CD14-positive monocyte (primary cell): ENCODE results near the gene PTGER4. TPM values are rescaled to one million over a fixed set of nuclear protein-coding genes. Genes with fewer than 3 reads are reported as not detected.
A peak's percentile ranks its signal among the peaks of the same experiment; 100 is the strongest.
"Not testable (repeated sequence)": the region's sequence is repeated elsewhere in the genome, so short reads cannot be mapped to it uniquely, and the experiment has no call there.

Experiments
- DNase-seq, 3 donors: peaks; one replicate each; pipeline ENCODE4 v3.0.0-alpha.2; 2011 to 2022
- H2AFZ ChIP-seq: 2 replicates; pipeline ENCODE4 v1.6.0; 2012; ENCODE audit warnings: mild to moderate bottlenecking, low read depth, low read length, inconsistent platforms; ENCODE audit not compliant: insufficient read depth, poor library complexity, severe bottlenecking
- H3K27ac ChIP-seq, 2 donors: 1 replicate in 1 of 2; 2 replicates in 1 of 2; pipeline ENCODE4 v1.5.1; 2012 to 2013; ENCODE audit warnings: low read length in 2 of 2, control low read depth in 1 of 2, inconsistent platforms in 1 of 2, low read depth in 1 of 2, mild to moderate bottlenecking in 1 of 2
- H3K27me3 ChIP-seq, 2 donors: one replicate each; pipeline versions ENCODE4 v1.6.0 to v1.6.1; 2011 to 2013; ENCODE audit warnings: low read length in 2 of 2; ENCODE audit not compliant: control insufficient read depth in 2 of 2, insufficient read depth in 2 of 2
- H3K36me3 ChIP-seq, 2 donors: replicated peaks in 1 of 2; 1 replicate in 1 of 2; 2 replicates in 1 of 2; pipeline versions ENCODE4 v1.5.1 to v1.6.1; 2012 to 2013; ENCODE audit warnings: low read length in 2 of 2, control low read depth in 1 of 2, inconsistent platforms in 1 of 2, mild to moderate bottlenecking in 1 of 2; ENCODE audit not compliant: insufficient read depth in 2 of 2, control insufficient read depth in 1 of 2
- H3K4me1 ChIP-seq, 2 donors: 1 replicate in 1 of 2; 2 replicates in 1 of 2; pipeline versions ENCODE4 v1.5.1 to v1.6.1; 2012 to 2013; ENCODE audit warnings: low read length in 2 of 2, control low read depth in 1 of 2, inconsistent platforms in 1 of 2, mild to moderate bottlenecking in 1 of 2, moderate library complexity in 1 of 2; ENCODE audit not compliant: insufficient read depth in 2 of 2, control insufficient read depth in 1 of 2
- H3K4me2 ChIP-seq: replicated peaks from 2 replicates; pipeline ENCODE3; 2012; ENCODE audit warnings: low read length, moderate library complexity, mild to moderate bottlenecking; ENCODE audit not compliant: poor library complexity, severe bottlenecking; ENCODE audit errors: extremely low read depth
- H3K4me3 ChIP-seq, 3 experiments: fragments of 200-600 bp in 1 of 3; sonication (generic) in 1 of 3; replicated peaks in 1 of 3; 1 replicate in 2 of 3; 2 replicates in 1 of 3; pipeline ENCODE4 v1.5.1; 2011 to 2013; ENCODE audit warnings: low read length in 3 of 3, mild to moderate bottlenecking in 3 of 3, control low read depth in 2 of 3, low read depth in 2 of 3, inconsistent platforms in 1 of 3, moderate library complexity in 1 of 3
- H3K79me2 ChIP-seq: 2 replicates; pipeline ENCODE4 v1.6.0; 2012; ENCODE audit warnings: mild to moderate bottlenecking, control low read depth, inconsistent platforms, low read length, moderate library complexity; ENCODE audit not compliant: insufficient read depth
- H3K9ac ChIP-seq: 2 replicates; pipeline ENCODE4 v1.6.0; 2017; ENCODE audit warnings: low read length, mild to moderate bottlenecking; ENCODE audit not compliant: insufficient read depth, poor library complexity, severe bottlenecking
- H3K9me3 ChIP-seq, 2 donors: replicated peaks in 1 of 2; 1 replicate in 1 of 2; 2 replicates in 1 of 2; pipeline versions ENCODE4 v1.5.1 to v1.6.1; 2012 to 2013; ENCODE audit warnings: low read length in 2 of 2, control low read depth in 1 of 2; ENCODE audit not compliant: control insufficient read depth in 1 of 2, insufficient read depth in 1 of 2
- H4K20me1 ChIP-seq: 2 replicates; pipeline ENCODE4 v1.6.0; 2012; ENCODE audit warnings: mild to moderate bottlenecking, low read length, control low read depth, moderate library complexity; ENCODE audit not compliant: insufficient read depth
- H3K27ac Mint-ChIP-seq, 7 donors: one replicate each; pipeline ENCODE4 v1.8.0; 2020; ENCODE audit warnings: mild to moderate bottlenecking in 7 of 7, mixed read lengths in 7 of 7, moderate library complexity in 6 of 7, inconsistent platforms in 2 of 7
- H3K27me3 Mint-ChIP-seq, 3 donors: one replicate each; pipeline ENCODE4 v1.8.0; 2021 to 2022; ENCODE audit warnings: low read depth in 3 of 3, mild to moderate bottlenecking in 3 of 3, mixed read lengths in 3 of 3, moderate library complexity in 3 of 3, inconsistent platforms in 1 of 3
- H3K36me3 Mint-ChIP-seq, 2 donors: one replicate each; pipeline ENCODE4 v1.8.0; 2020; ENCODE audit warnings: mixed read lengths in 2 of 2, inconsistent platforms in 1 of 2, mild to moderate bottlenecking in 1 of 2
- H3K4me1 Mint-ChIP-seq: one replicate; pipeline ENCODE4 v1.8.0; 2020; ENCODE audit warnings: mild to moderate bottlenecking, mixed read lengths
- H3K4me3 Mint-ChIP-seq, 2 donors: one replicate each; pipeline ENCODE4 v1.8.0; 2020; ENCODE audit warnings: mild to moderate bottlenecking in 2 of 2, mixed read lengths in 2 of 2, moderate library complexity in 1 of 2
- H3K9me3 Mint-ChIP-seq, 7 donors: one replicate each; pipeline ENCODE4 v1.8.0; 2020 to 2022; ENCODE audit warnings: mixed read lengths in 7 of 7, mild to moderate bottlenecking in 6 of 7, moderate library complexity in 6 of 7, inconsistent platforms in 2 of 7
- WGBS: methylation state at CpG from one replicate; pipeline ENCODE4 v1.1.5; 2013; ENCODE audit warnings: missing lambda C conversion rate; ENCODE audit not compliant: insufficient coverage; 5-methylcytosine and 5-hydroxymethylcytosine counted together
- intact Hi-C, 2 donors: fragments of 100-400 bp; cut with micrococcal nuclease; formaldehyde crosslinking; loops; one replicate each; pipeline versions ENCODE4 v1.15.0 to v1.15.1; 2023
- polyA plus RNA-seq, 3 donors: library from polyadenylated mRNA; depleted of rRNA in 1 of 3; unstranded in 2 of 3; stranded (reverse) in 1 of 3; fragments of 300-500 nt in 2 of 3; fragments of >200 nt in 1 of 3; fragmentation: Illumina TruSeq in 2 of 3; gene quantifications; 1 replicate in 2 of 3; 2 replicates in 1 of 3; pipeline ENCODE4 v1.2.3, GENCODE V29; 2012 to 2021
- TF ChIP-seq, protein P1 (sequence below): fragments of 200-600 bp; IDR thresholded peaks from one replicate; pipeline ENCODE4 v1.8.0; 2022; ENCODE audit warnings: antibody characterized with exemption, mild to moderate bottlenecking

The PTGER4 gene
- polyA plus RNA-seq, 3 donors = 44.4 to 119 (median 64.3) TPM

DNA sequence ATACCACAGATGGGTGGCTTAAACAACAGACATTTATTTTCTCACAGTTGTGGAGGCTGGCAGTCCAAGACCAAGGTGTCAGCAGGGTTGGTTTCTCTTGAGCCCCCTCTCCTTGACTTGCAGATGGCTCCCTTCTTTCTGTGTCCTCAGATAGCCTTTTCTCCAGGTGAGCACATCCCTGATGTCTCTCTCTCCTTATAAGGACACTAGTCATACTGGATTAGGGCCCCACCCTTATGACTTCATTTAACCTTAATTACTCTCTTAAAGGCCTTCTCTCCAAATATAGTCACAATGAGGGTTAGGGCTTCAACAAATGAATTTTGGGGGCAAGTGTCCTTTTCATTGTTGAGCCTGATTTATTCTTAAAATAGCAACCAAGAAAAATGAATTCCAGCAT, 14.7 kb downstream of the PTGER4 start:
- Histone ChIP-seq H3K27me3 (no peaks in the 10 kb centered on the region), H2AFZ (no peak overlapping the region), H3K36me3 (peaks cover 30 to 70% of the 10 kb centered on the region in 2 donors), H3K27ac (no peak overlapping the region), H3K9me3 (no peaks in the 10 kb centered on the region), H3K4me2 (no peak overlapping the region), H3K4me3 (no peak overlapping the region), H3K79me2 (peaks cover 34% of the 10 kb centered on the region), H3K9ac (no peak overlapping the region), H4K20me1 (peaks cover 69% of the 10 kb centered on the region), H3K4me1 (peaks cover under 1 to 6% of the 10 kb centered on the region in 2 donors)
- intact Hi-C loops = no loop called here
- Mint-ChIP-seq H3K27ac (peak overlapping the region in 1 of 7 donors; percentile 37), H3K9me3 (peaks cover 0 to 4% (median 0%) of the 10 kb centered on the region in 7 donors), H3K36me3 (peaks cover 43 to 78% of the 10 kb centered on the region in 2 donors), H3K4me3 (no peak overlapping the region), H3K4me1 (peaks cover 10% of the 10 kb centered on the region), H3K27me3 (peaks cover 0 to 2% (median 1%) of the 10 kb centered on the region in 3 donors)
- TF ChIP-seq, protein P1, sequence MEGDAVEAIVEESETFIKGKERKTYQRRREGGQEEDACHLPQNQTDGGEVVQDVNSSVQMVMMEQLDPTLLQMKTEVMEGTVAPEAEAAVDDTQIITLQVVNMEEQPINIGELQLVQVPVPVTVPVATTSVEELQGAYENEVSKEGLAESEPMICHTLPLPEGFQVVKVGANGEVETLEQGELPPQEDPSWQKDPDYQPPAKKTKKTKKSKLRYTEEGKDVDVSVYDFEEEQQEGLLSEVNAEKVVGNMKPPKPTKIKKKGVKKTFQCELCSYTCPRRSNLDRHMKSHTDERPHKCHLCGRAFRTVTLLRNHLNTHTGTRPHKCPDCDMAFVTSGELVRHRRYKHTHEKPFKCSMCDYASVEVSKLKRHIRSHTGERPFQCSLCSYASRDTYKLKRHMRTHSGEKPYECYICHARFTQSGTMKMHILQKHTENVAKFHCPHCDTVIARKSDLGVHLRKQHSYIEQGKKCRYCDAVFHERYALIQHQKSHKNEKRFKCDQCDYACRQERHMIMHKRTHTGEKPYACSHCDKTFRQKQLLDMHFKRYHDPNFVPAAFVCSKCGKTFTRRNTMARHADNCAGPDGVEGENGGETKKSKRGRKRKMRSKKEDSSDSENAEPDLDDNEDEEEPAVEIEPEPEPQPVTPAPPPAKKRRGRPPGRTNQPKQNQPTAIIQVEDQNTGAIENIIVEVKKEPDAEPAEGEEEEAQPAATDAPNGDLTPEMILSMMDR = no peak
- no peak for DNase-seq

DNA sequence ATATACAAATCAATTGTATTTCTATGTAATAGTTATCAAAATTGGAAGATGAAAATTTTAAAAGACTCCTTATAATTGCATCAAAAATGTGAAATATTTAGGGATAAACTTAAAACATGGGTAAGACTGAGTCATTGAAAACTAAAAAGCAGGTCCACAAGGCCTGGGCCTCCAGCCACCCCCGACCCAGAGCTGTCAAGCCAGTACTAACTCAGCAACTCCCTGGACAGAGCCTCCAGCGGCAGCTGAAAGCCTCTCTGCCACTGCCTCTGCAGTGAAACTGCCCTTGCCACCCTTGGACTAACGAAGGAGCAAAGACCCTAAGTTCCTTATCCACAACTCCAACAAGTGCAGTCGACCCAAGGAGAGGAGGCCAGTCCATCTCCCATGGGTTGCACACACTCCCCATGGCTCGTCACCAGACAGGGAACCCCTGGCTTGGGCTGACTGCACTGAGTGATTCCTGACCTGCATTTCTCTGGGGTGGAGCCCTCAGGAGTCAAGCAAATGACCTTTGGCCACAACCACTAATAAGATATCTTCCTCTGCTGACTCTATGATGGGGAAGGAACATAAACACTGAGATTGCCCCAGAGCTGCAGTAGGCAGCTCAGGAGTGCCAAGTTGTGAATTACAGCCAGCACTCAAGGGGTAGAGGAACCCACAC, 20.5 kb downstream of the PTGER4 start:
- H3K36me3 ChIP-seq = peaks cover 0 to 37% of the 10 kb centered on the region in 2 donors
- no peaks in the 10 kb centered on the region for H3K4me1 Mint-ChIP-seq
- intact Hi-C loops = no loop called here
- no peak overlapping the region for H3K4me3 Mint-ChIP-seq
- H3K9ac ChIP-seq = no peak overlapping the region
- H3K9me3 ChIP-seq = peaks cover 0 to 19% of the 10 kb centered on the region in 2 donors
- H3K4me3 ChIP-seq = no peak overlapping the region
- peaks cover 0 to 2% (median 1%) of the 10 kb centered on the region in 3 donors for H3K27me3 Mint-ChIP-seq
- H3K27ac ChIP-seq = no peak overlapping the region
- H2AFZ ChIP-seq = no peak overlapping the region
- no peak for DNase-seq
- H3K9me3 Mint-ChIP-seq = peaks cover 20 to 41% (median 32%) of the 10 kb centered on the region in 7 donors
- H3K27ac Mint-ChIP-seq = peak overlapping the region in 3 of 7 donors; percentile 20 to 41 (median 20)
- H3K36me3 Mint-ChIP-seq = peaks cover 44 to 53% of the 10 kb centered on the region in 2 donors
- no peaks in the 10 kb centered on the region for H3K79me2 ChIP-seq
- no peak overlapping the region for H3K4me2 ChIP-seq
- TF ChIP-seq, protein P1 = no peak
- H3K27me3 ChIP-seq = no peaks in the 10 kb centered on the region
- WGBS = 100% methylated on average over 5 of the region's 5 CpGs
- H3K4me1 ChIP-seq = no peaks in the 10 kb centered on the region
- H4K20me1 ChIP-seq = peaks cover 12% of the 10 kb centered on the region

DNA sequence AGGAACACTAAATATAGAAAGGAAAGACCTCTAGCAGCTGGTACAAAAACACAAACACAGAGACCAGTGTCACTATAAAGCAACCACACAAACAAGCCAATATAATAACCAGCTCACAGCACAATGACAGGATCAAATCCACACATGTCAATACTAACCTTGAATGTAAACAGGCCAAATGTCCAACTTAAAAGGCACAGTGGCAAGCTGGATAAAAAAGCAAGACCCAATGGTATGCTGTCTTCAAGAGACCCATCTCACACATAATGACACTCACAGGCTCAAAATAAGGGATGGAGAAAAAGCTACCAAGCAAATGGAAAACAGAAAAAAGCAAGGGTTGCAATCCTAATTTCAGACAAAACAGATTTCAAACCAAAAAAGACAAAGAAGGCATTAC, 22.3 kb downstream of the PTGER4 start:
- H3K27ac ChIP-seq, H3K9ac ChIP-seq, H3K4me3 Mint-ChIP-seq, H3K27me3 Mint-ChIP-seq, H3K4me2 ChIP-seq, H3K4me3 ChIP-seq, H3K4me1 ChIP-seq, H4K20me1 ChIP-seq, H2AFZ ChIP-seq, H3K79me2 ChIP-seq, DNase-seq, H3K27ac Mint-ChIP-seq, H3K27me3 ChIP-seq, H3K4me1 Mint-ChIP-seq, intact Hi-C loops: not testable (repeated sequence)
- Histone ChIP-seq H3K36me3 (peaks cover 0 to 24% of the 10 kb centered on the region in 2 donors), H3K9me3 (peaks cover 0 to 19% of the 10 kb centered on the region in 2 donors)
- peaks cover 20 to 48% (median 36%) of the 10 kb centered on the region in 7 donors for H3K9me3 Mint-ChIP-seq
- peaks cover 38 to 42% of the 10 kb centered on the region in 2 donors for H3K36me3 Mint-ChIP-seq
